Activated T-cell treated with anti-CD3 and anti-CD28 coated beads, Interleukin-2, amount 50 U/mL, for 72 hours (primary cell): ENCODE data around the gene UBE2F. TPM values are rescaled to one million over a fixed set of nuclear protein-coding genes. Genes with fewer than 3 reads are reported as not detected.
A peak's percentile ranks its signal among the peaks of the same experiment; 100 is the strongest.

ENCODE experiments used
- ATAC-seq, 2 donors: fragments of 150-1000 bp; cut with Tn5 transposase; replicated peaks in 1 of 2; 2 replicates each; pipeline ENCODE4 v1.10.0; 2021; ENCODE audit warnings: moderate library complexity in 2 of 2, mild to moderate bottlenecking in 1 of 2
- DNase-seq, 2 donors: peaks; one replicate each; pipeline ENCODE4 v3.0.0; 2021 to 2022; ENCODE audit warnings: mixed read lengths in 1 of 2
- H3K27ac Mint-ChIP-seq: one replicate; pipeline ENCODE4 v1.8.0; 2022; ENCODE audit warnings: mild to moderate bottlenecking, moderate library complexity, mixed read lengths
- H3K27me3 Mint-ChIP-seq: one replicate; pipeline ENCODE4 v1.8.0; 2022; ENCODE audit warnings: low read depth, mixed read lengths
- H3K36me3 Mint-ChIP-seq, 2 donors: one replicate each; pipeline ENCODE4 v1.8.0; 2022; ENCODE audit warnings: mixed read lengths in 2 of 2, mild to moderate bottlenecking in 1 of 2; ENCODE audit not compliant: insufficient read depth in 2 of 2
- H3K4me1 Mint-ChIP-seq: one replicate; pipeline ENCODE4 v1.8.0; 2022; ENCODE audit warnings: low read depth, mixed read lengths
- H3K4me3 Mint-ChIP-seq, 2 donors: one replicate each; pipeline ENCODE4 v1.8.0; 2022; ENCODE audit warnings: mild to moderate bottlenecking in 2 of 2, mixed read lengths in 2 of 2, moderate library complexity in 2 of 2
- H3K9me3 Mint-ChIP-seq, 2 donors: one replicate each; pipeline ENCODE4 v1.8.0; 2022; ENCODE audit warnings: mixed read lengths in 2 of 2
- total RNA-seq, 2 donors: library from RNA; stranded (reverse); gene quantifications; one replicate each; pipeline ENCODE4 v1.2.3, GENCODE V29; 2022

Gene UBE2F
- total RNA-seq, 2 donors from 2014 or later = 73.6 to 81.7 TPM

- Mint-ChIP-seq H3K4me1 (peaks cover 53% of the 10 kb centered on the region), H3K27me3 (no peaks in the 10 kb centered on the region), H3K9me3 (peaks cover 5 to 9% of the 10 kb centered on the region in 2 donors), H3K4me3 (peak overlapping the region; percentile 62 to 74), H3K36me3 (peaks cover 31 to 65% of the 10 kb centered on the region in 2 donors), H3K27ac (peak overlapping the region; percentile 84)
- ATAC-seq = peak in 1 of 2 donors; percentile 11
- DNase-seq = no peak
Measured at GRCh38 chr2:238069021-238069709, 102.4 kb downstream of the UBE2F start.

GRCh38 chr2:238069877-238070276, 103.1 kb downstream of the UBE2F start:
- Mint-ChIP-seq H3K36me3 (peaks cover 31 to 66% of the 10 kb centered on the region in 2 donors), H3K9me3 (peaks cover 5 to 9% of the 10 kb centered on the region in 2 donors), H3K27me3 (no peaks in the 10 kb centered on the region), H3K4me1 (peaks cover 46% of the 10 kb centered on the region), H3K4me3 (peak overlapping the region; percentile 62 to 74), H3K27ac (peak overlapping the region; percentile 84)
- ATAC-seq = no peak
- no peak for DNase-seq

- DNase-seq (no peak), ATAC-seq (no peak)
- H3K27ac Mint-ChIP-seq = peak overlapping the region; percentile 33
Measured at GRCh38 chr2:238075397-238075796, 108.6 kb downstream of the UBE2F start.

GRCh38 chr2:238077292-238077691, 110.5 kb downstream of the UBE2F start:
- Mint-ChIP-seq H3K36me3 (peaks cover 16 to 62% of the 10 kb centered on the region in 2 donors), H3K27ac (no peak overlapping the region), H3K4me1 (peaks cover 11% of the 10 kb centered on the region), H3K4me3 (no peak overlapping the region), H3K9me3 (no peaks in the 10 kb centered on the region), H3K27me3 (no peaks in the 10 kb centered on the region)
- ATAC-seq (no peak), DNase-seq (no peak)

More at GRCh38 chr2:238075397-238075796, 108.6 kb downstream of the UBE2F start:
- Mint-ChIP-seq H3K4me3 (no peak overlapping the region), H3K36me3 (peaks cover 19 to 62% of the 10 kb centered on the region in 2 donors), H3K9me3 (no peaks in the 10 kb centered on the region), H3K27me3 (no peaks in the 10 kb centered on the region), H3K4me1 (peaks cover 11% of the 10 kb centered on the region)

GRCh38 chr2:238079874-238080327, 113.1 kb downstream of the UBE2F start:
- ATAC-seq = no peak
- Mint-ChIP-seq H3K27me3 (no peaks in the 10 kb centered on the region), H3K27ac (no peak overlapping the region), H3K9me3 (no peaks in the 10 kb centered on the region), H3K36me3 (peaks cover 12 to 58% of the 10 kb centered on the region in 2 donors), H3K4me3 (no peak overlapping the region), H3K4me1 (peaks cover 11% of the 10 kb centered on the region)
- DNase-seq = no peak

GRCh38 chr2:238080518-238080917, 113.7 kb downstream of the UBE2F start:
- no peak for ATAC-seq
- H3K9me3 Mint-ChIP-seq = no peaks in the 10 kb centered on the region
- DNase-seq = no peak
- H3K4me1 Mint-ChIP-seq = peaks cover 11% of the 10 kb centered on the region
- no peak overlapping the region for H3K4me3 Mint-ChIP-seq
- peaks cover 14 to 57% of the 10 kb centered on the region in 2 donors for H3K36me3 Mint-ChIP-seq
- H3K27ac Mint-ChIP-seq = no peak overlapping the region
- no peaks in the 10 kb centered on the region for H3K27me3 Mint-ChIP-seq

GRCh38 chr2:238081150-238081549, 114.3 kb downstream of the UBE2F start:
- ATAC-seq (no peak), DNase-seq (no peak)
- no peak overlapping the region for H3K27ac Mint-ChIP-seq
- H3K36me3 Mint-ChIP-seq = peaks cover 14 to 56% of the 10 kb centered on the region in 2 donors
- H3K4me1 Mint-ChIP-seq = peaks cover 11% of the 10 kb centered on the region
- no peaks in the 10 kb centered on the region for H3K27me3 Mint-ChIP-seq
- no peak overlapping the region for H3K4me3 Mint-ChIP-seq
- H3K9me3 Mint-ChIP-seq = no peaks in the 10 kb centered on the region

GRCh38 chr2:238081561-238081960, 114.7 kb downstream of the UBE2F start:
- Mint-ChIP-seq H3K27me3 (no peaks in the 10 kb centered on the region), H3K27ac (no peak overlapping the region)
- DNase-seq = no peak

GRCh38 chr2:238082151-238082550, 115.3 kb downstream of the UBE2F start:
- Mint-ChIP-seq H3K4me1 (peaks cover 5% of the 10 kb centered on the region), H3K27ac (no peak overlapping the region), H3K4me3 (no peak overlapping the region), H3K9me3 (no peaks in the 10 kb centered on the region), H3K27me3 (no peaks in the 10 kb centered on the region), H3K36me3 (peaks cover 10 to 52% of the 10 kb centered on the region in 2 donors)
- no peak for DNase-seq
- no peak for ATAC-seq

More at GRCh38 chr2:238081561-238081960, 114.7 kb downstream of the UBE2F start:
- no peak for ATAC-seq
- peaks cover 11% of the 10 kb centered on the region for H3K4me1 Mint-ChIP-seq
- H3K36me3 Mint-ChIP-seq = peaks cover 12 to 56% of the 10 kb centered on the region in 2 donors
- H3K9me3 Mint-ChIP-seq = no peaks in the 10 kb centered on the region
- H3K4me3 Mint-ChIP-seq = no peak overlapping the region

GRCh38 chr2:238082827-238083226, 116.0 kb downstream of the UBE2F start:
- Mint-ChIP-seq H3K9me3 (no peaks in the 10 kb centered on the region), H3K27me3 (no peaks in the 10 kb centered on the region), H3K27ac (no peak overlapping the region), H3K4me1 (no peaks in the 10 kb centered on the region), H3K4me3 (no peak overlapping the region), H3K36me3 (peaks cover 10 to 49% of the 10 kb centered on the region in 2 donors)
- ATAC-seq (no peak), DNase-seq (no peak)

- H3K27ac Mint-ChIP-seq = no peak overlapping the region
- H3K4me3 Mint-ChIP-seq = no peak overlapping the region
- no peaks in the 10 kb centered on the region for H3K27me3 Mint-ChIP-seq
- H3K9me3 Mint-ChIP-seq = no peaks in the 10 kb centered on the region
- no peaks in the 10 kb centered on the region for H3K4me1 Mint-ChIP-seq
- no peak for ATAC-seq
- no peak for DNase-seq
- H3K36me3 Mint-ChIP-seq = peaks cover 10 to 45% of the 10 kb centered on the region in 2 donors
Measured at GRCh38 chr2:238083919-238084318, 117.1 kb downstream of the UBE2F start.

GRCh38 chr2:238084761-238085160, 117.9 kb downstream of the UBE2F start:
- no peak for ATAC-seq
- H3K27me3 Mint-ChIP-seq = no peaks in the 10 kb centered on the region
- no peak for DNase-seq
- no peak overlapping the region for H3K27ac Mint-ChIP-seq
- H3K9me3 Mint-ChIP-seq = no peaks in the 10 kb centered on the region
- peaks cover 9 to 42% of the 10 kb centered on the region in 2 donors for H3K36me3 Mint-ChIP-seq
- no peaks in the 10 kb centered on the region for H3K4me1 Mint-ChIP-seq
- H3K4me3 Mint-ChIP-seq = no peak overlapping the region

GRCh38 chr2:238085899-238086298, 119.1 kb downstream of the UBE2F start:
- Mint-ChIP-seq H3K9me3 (no peaks in the 10 kb centered on the region), H3K4me1 (no peaks in the 10 kb centered on the region), H3K27me3 (no peaks in the 10 kb centered on the region), H3K27ac (no peak overlapping the region), H3K4me3 (no peak overlapping the region), H3K36me3 (peaks cover 6 to 36% of the 10 kb centered on the region in 2 donors)
- ATAC-seq (no peak), DNase-seq (no peak)

- Mint-ChIP-seq H3K27ac (no peak overlapping the region), H3K4me1 (no peaks in the 10 kb centered on the region), H3K9me3 (no peaks in the 10 kb centered on the region), H3K27me3 (no peaks in the 10 kb centered on the region), H3K36me3 (peaks cover 4 to 31% of the 10 kb centered on the region in 2 donors), H3K4me3 (no peak overlapping the region)
- ATAC-seq = no peak
- no peak for DNase-seq
Measured at GRCh38 chr2:238087211-238087610, 120.4 kb downstream of the UBE2F start.
